Progenitor cell of endocrine pancreas (in vitro differentiated cells): ENCODE results near the gene NFE2. TPM values are rescaled to one million over a fixed set of nuclear protein-coding genes. Genes with fewer than 3 reads are reported as not detected.

ENCODE experiments used
- DNase-seq: peaks from one replicate; pipeline ENCODE4 v3.0.0; 2021; ENCODE audit warnings: low spot score; ENCODE audit not compliant: unreplicated experiment
- H3K27ac Mint-ChIP-seq: 2 replicates; pipeline ENCODE4 v1.8.0; 2021; ENCODE audit warnings: mild to moderate bottlenecking, moderate library complexity, mixed read lengths
- H3K27me3 Mint-ChIP-seq: 2 replicates; pipeline ENCODE4 v1.8.0; 2021; ENCODE audit warnings: mixed read lengths
- H3K36me3 Mint-ChIP-seq: 2 replicates; pipeline ENCODE4 v1.8.0; 2022; ENCODE audit warnings: mixed read lengths; ENCODE audit not compliant: insufficient read depth
- H3K4me1 Mint-ChIP-seq: 2 replicates; pipeline ENCODE4 v1.8.0; 2021; ENCODE audit warnings: low read depth, mixed read lengths
- H3K4me3 Mint-ChIP-seq: 2 replicates; pipeline ENCODE4 v1.8.0; 2021; ENCODE audit warnings: low read depth, mild to moderate bottlenecking, moderate library complexity, mixed read lengths
- H3K9me3 Mint-ChIP-seq: 2 replicates; pipeline ENCODE4 v1.8.0; 2021; ENCODE audit warnings: low read depth, mixed read lengths
- total RNA-seq: library from RNA; stranded (reverse); gene quantifications from 2 replicates; pipeline ENCODE4 v1.2.1, GENCODE V29; 2021
- TF ChIP-seq, protein P1 (sequence below): fragments of 200-600 bp; sonication (generic); IDR thresholded peaks from one replicate; pipeline ENCODE4 v1.5.0; 2021; ENCODE audit warnings: antibody characterized with exemption, mild to moderate bottlenecking; ENCODE audit not compliant: unreplicated experiment

The NFE2 gene
- total RNA-seq, 1 donor from 2014 or later, result 17.9 TPM

DNA sequence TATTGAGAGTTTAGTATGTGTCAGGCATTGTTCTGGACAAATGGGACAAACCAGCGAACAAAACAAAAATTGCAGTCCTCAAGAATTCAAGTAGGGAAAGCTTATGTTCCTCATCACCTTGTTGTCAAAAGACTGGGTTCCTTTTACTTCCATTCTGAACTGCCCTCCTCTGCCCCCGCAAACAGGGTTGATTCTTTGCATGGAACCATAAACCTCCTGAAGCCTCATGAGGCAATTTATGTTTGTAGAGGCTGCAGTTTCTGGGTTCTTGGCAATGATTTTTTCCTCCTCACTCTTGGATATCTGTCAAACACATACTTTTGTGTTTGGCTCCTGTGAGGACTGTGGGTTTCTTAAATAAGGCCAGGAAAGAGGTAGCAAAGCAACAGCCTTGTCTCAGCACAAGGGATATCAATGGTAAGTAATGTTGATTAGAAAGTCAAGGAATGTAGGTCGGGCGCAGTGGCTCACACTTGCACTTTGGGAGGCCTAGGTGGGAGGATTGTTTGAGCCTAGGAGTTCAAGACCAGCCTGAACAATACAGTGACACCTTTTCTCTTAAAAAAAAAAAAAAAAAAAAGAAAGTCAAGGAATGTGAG, 38.0 kb upstream of the NFE2 start:
- DNase-seq, result no peak
- Mint-ChIP-seq H3K9me3 (no peaks in the 10 kb centered on the region), H3K36me3 (peaks cover 23% of the 10 kb centered on the region), H3K27me3 (no peaks in the 10 kb centered on the region), H3K27ac (peak overlapping the region; percentile 52), H3K4me3 (no peak overlapping the region), H3K4me1 (peaks cover 45% of the 10 kb centered on the region)
- TF ChIP-seq, protein P1, sequence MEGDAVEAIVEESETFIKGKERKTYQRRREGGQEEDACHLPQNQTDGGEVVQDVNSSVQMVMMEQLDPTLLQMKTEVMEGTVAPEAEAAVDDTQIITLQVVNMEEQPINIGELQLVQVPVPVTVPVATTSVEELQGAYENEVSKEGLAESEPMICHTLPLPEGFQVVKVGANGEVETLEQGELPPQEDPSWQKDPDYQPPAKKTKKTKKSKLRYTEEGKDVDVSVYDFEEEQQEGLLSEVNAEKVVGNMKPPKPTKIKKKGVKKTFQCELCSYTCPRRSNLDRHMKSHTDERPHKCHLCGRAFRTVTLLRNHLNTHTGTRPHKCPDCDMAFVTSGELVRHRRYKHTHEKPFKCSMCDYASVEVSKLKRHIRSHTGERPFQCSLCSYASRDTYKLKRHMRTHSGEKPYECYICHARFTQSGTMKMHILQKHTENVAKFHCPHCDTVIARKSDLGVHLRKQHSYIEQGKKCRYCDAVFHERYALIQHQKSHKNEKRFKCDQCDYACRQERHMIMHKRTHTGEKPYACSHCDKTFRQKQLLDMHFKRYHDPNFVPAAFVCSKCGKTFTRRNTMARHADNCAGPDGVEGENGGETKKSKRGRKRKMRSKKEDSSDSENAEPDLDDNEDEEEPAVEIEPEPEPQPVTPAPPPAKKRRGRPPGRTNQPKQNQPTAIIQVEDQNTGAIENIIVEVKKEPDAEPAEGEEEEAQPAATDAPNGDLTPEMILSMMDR, result no peak

DNA sequence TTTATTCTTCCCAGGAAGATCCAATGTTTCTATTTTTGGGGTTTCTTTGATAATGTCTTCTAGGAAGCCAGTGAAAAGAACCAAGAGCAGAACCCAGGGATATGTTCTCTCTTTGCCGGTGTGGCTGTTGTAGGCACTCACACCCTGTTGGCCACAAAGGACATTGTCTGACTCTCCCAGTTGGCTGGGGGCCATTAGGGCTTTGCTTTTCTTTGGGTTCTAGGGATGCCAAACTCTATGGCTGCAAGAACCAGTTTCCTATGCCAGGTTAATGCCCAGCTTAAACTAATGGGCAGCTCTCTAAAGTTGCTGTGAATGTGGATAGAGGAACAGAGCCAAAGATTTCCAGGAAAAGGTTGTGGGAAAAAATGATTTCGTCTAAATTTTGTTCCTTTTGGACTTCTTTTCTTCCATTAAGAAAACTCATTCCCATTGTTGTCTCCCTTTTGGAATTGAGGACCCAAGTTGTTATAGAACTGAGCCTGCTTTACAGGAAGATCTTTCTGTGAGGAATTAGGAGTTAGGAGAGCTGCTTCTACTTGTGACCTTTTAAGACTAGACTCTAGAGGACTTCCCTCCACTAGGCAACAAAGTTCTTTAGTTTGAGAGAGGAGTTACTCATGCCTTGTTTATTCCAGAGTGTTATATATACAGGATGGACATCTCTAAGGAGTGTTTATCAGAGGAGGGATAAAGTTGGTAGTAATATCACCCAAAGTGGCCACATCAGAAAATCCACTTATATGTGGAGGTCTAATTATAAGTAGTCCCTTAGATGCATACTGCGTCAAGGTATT, 37.2 kb upstream of the NFE2 start:
- Mint-ChIP-seq H3K9me3 (no peaks in the 10 kb centered on the region), H3K36me3 (peaks cover 19% of the 10 kb centered on the region), H3K27me3 (no peaks in the 10 kb centered on the region), H3K4me1 (peaks cover 45% of the 10 kb centered on the region), H3K27ac (peak overlapping the region; percentile 63), H3K4me3 (peak overlapping the region; percentile 5)
- DNase-seq, result no peak
- TF ChIP-seq, protein P1, result no peak

DNA sequence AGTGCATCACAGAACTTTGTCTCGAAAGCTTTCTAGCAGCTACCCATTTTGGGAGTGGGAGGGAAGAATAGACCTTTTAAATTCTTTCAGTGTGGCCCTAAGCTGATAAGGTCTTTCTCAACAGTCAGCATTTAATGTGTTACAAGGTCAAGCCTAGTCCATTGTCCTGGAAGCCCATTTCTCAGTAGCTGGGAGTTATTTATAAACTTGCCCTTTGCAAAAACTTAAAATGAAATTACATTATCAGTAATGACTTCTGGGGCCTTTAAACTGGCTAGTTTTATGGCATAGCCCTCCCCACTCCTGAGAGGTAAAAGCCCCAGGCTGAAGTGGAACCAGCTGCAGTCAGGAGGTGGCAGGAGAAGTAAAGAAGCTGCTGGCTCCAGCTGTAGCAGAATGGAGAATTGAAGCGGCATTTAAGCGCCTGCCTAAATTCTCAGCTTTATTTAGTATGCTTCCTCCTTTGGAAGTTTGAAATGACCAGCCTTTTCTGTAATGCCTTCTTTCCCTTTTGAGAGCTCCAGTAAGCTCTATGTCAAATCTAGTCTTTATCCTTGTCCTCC, 36.5 kb upstream of the NFE2 start:
- DNase-seq, result no peak
- Mint-ChIP-seq H3K27ac (peak overlapping the region; percentile 63), H3K4me1 (peaks cover 45% of the 10 kb centered on the region), H3K36me3 (peaks cover 14% of the 10 kb centered on the region), H3K9me3 (no peaks in the 10 kb centered on the region), H3K27me3 (no peaks in the 10 kb centered on the region), H3K4me3 (peak overlapping the region; percentile 5)
- TF ChIP-seq, protein P1, result no peak

DNA sequence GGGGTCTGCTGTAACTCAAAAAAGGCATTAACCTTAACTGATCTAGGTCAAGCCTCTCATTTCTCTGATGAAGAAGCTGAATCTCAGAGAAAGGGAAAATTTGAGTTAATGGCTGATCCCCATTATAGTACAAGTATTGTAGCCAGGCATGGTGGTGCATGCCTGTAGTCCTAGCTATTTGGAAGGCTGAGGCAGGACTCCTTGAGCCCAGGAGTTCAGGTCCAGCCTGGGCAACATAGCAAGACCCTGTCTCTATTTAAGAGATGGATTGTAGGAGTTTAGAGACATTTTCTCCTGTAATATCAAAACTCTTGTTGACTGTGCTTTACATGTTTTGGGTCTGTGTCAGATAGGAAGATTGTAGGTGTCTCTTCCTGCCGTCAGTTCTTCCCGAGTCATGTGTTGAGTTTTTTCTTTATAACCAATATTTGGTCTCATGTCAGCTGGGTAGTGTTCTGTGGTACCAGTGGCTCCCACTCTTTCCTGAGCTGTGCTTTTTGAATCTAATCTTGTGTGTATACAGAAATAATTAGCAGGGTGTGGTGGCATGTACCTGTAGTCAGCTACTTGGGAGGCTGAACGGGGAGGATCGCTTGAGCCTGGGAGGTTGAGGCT, 32.7 kb upstream of the NFE2 start:
- peaks cover 35% of the 10 kb centered on the region for H3K4me1 Mint-ChIP-seq
- no peak overlapping the region for H3K4me3 Mint-ChIP-seq
- no peaks in the 10 kb centered on the region for H3K27me3 Mint-ChIP-seq
- no peaks in the 10 kb centered on the region for H3K9me3 Mint-ChIP-seq
- no peak overlapping the region for H3K27ac Mint-ChIP-seq
- TF ChIP-seq, protein P1, result no peak
- H3K36me3 Mint-ChIP-seq, result peaks cover 2% of the 10 kb centered on the region
- no peak for DNase-seq

DNA sequence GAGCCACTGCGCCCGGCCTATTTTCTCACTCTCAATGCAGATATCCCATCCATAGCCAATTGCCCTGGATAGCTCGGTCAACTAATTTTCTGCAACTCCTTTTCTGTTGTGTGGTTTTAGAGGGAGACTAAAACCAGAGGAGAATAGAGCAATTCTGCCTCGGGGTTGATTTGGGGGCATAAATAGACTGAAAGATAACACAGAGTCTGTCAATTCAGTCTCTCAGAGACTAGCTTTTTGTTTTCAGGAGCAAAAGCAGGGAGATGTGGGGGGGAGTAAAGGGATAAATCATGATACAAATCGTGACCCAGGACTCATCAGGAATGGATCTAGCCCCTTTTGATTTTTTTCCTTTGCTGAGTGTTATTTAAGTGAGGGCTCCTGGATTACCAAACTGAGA, 30.6 kb upstream of the NFE2 start:
- Mint-ChIP-seq H3K4me3 (no peak overlapping the region), H3K27ac (no peak overlapping the region), H3K27me3 (no peaks in the 10 kb centered on the region), H3K36me3 (peaks cover 2% of the 10 kb centered on the region), H3K9me3 (no peaks in the 10 kb centered on the region), H3K4me1 (peaks cover 16% of the 10 kb centered on the region)
- DNase-seq, result no peak
- TF ChIP-seq, protein P1, result no peak
